HEK293 (cell line): ENCODE data around the gene CFAP20.

Experiments used
- CTCF ChIA-PET: fragments of 350-600 bp; formaldehyde crosslinking; extraction: SDS; loops from one replicate; lab custom pipeline; 2021; ENCODE audit warnings: antibody characterized with exemption; lab: Yijun Ruan, JAX
- POLR2A ChIA-PET: fragments of 300-600 bp; formaldehyde crosslinking; extraction: SDS; loops from one replicate; lab custom pipeline; 2020; ENCODE audit warnings: antibody characterized with exemption, inconsistent platforms; lab: Yijun Ruan, JAX
- H3K27ac ChIP-seq: fragments of 200-500 bp; sonication (Bioruptor generic); 2 replicates; pipeline ENCODE4 v1.5.1; 2014; ENCODE audit warnings: low read depth, low read length, control low read depth, inconsistent platforms; ENCODE audit errors: extremely low read depth
- H3K36me3 ChIP-seq, 2 experiments: fragments of 200-500 bp in 1 of 2; sonication (Bioruptor generic) in 1 of 2; 1 replicate in 1 of 2; 2 replicates in 1 of 2; pipeline ENCODE4 v1.5.1; 2014 to 2017; ENCODE audit warnings: inconsistent platforms in 2 of 2, low read length in 2 of 2; ENCODE audit not compliant: control insufficient read depth in 2 of 2, insufficient read depth in 1 of 2
- H3K4me1 ChIP-seq: fragments of 200-500 bp; sonication (Bioruptor generic); 2 replicates; pipeline ENCODE4 v1.5.1; 2014; ENCODE audit warnings: mild to moderate bottlenecking, low read length, inconsistent platforms; ENCODE audit not compliant: control insufficient read depth, insufficient read depth
- H3K4me3 ChIP-seq: 2 replicates; pipeline ENCODE4 v1.5.1; 2011; ENCODE audit warnings: low read depth, mild to moderate bottlenecking, control low read depth, low read length, moderate library complexity
- H3K9me3 ChIP-seq: fragments of 200-500 bp; sonication (Bioruptor generic); 2 replicates; pipeline ENCODE4 v1.5.1; 2014; ENCODE audit warnings: low read depth, low read length, inconsistent platforms; ENCODE audit not compliant: control insufficient read depth, insufficient read depth
- AEBP2 ChIP-seq: fragments of 450-650 bp; formaldehyde crosslinking; IDR thresholded peaks from 2 replicates; pipeline ENCODE4 v1.5.1; 2016; ENCODE audit warnings: missing biosample characterization, missing genetic modification characterization, borderline replicate concordance
- BCL11B ChIP-seq: fragments of 450-650 bp; formaldehyde crosslinking; IDR thresholded peaks from 2 replicates; pipeline ENCODE4 v1.5.1; 2016; ENCODE audit warnings: low read depth, missing biosample characterization, missing genetic modification characterization
- BCL6B ChIP-seq: fragments of 450-650 bp; formaldehyde crosslinking; IDR thresholded peaks from 2 replicates; pipeline ENCODE4 v1.5.1; 2017; ENCODE audit warnings: missing biosample characterization, missing genetic modification characterization
- HOXC10 ChIP-seq: sonication (generic); formaldehyde crosslinking; IDR thresholded peaks from 2 replicates; pipeline ENCODE4 v1.8.1; 2023; ENCODE audit warnings: mild to moderate bottlenecking, missing genetic modification reagents
- IKZF3 ChIP-seq: fragments of 450-650 bp; IDR thresholded peaks from 2 replicates; pipeline ENCODE4 v1.5.0; 2018; ENCODE audit warnings: missing biosample characterization, mild to moderate bottlenecking, missing genetic modification characterization, moderate library complexity
- KLF1 ChIP-seq: fragments of 450-650 bp; formaldehyde crosslinking; IDR thresholded peaks from 2 replicates; pipeline ENCODE4 v1.5.1; 2016; ENCODE audit warnings: missing biosample characterization, missing genetic modification characterization
- KLF9 ChIP-seq: fragments of 450-650 bp; formaldehyde crosslinking; IDR thresholded peaks from 2 replicates; pipeline ENCODE4 v1.5.1; 2016; ENCODE audit warnings: missing biosample characterization, missing genetic modification characterization, low read depth
- OSR2 ChIP-seq: fragments of 450-650 bp; formaldehyde crosslinking; IDR thresholded peaks from 2 replicates; pipeline ENCODE4 v1.5.1; 2016; ENCODE audit warnings: missing biosample characterization, missing genetic modification characterization
- RBAK ChIP-seq: fragments of 450-650 bp; formaldehyde crosslinking; IDR thresholded peaks from 2 replicates; pipeline ENCODE4 v1.5.1; 2016; ENCODE audit warnings: missing biosample characterization, missing genetic modification characterization
- ZBTB20 ChIP-seq: fragments of 450-650 bp; formaldehyde crosslinking; IDR thresholded peaks from 2 replicates; pipeline ENCODE4 v1.5.1; 2016; ENCODE audit warnings: missing biosample characterization, missing genetic modification characterization
- ZFP69B ChIP-seq: fragments of 450-650 bp; formaldehyde crosslinking; IDR thresholded peaks from 2 replicates; pipeline ENCODE4 v1.5.1; 2016; ENCODE audit warnings: missing biosample characterization, missing genetic modification characterization
- ZNF114 ChIP-seq: fragments of 450-650 bp; formaldehyde crosslinking; IDR thresholded peaks from 2 replicates; pipeline ENCODE4 v1.5.0; 2017; ENCODE audit warnings: missing biosample characterization, missing genetic modification characterization
- ZNF174 ChIP-seq: fragments of 450-650 bp; formaldehyde crosslinking; IDR thresholded peaks from 2 replicates; pipeline ENCODE4 v1.5.0; 2017; ENCODE audit warnings: missing biosample characterization, mild to moderate bottlenecking, missing genetic modification characterization
- ZNF2 ChIP-seq: fragments of 450-650 bp; formaldehyde crosslinking; IDR thresholded peaks from 2 replicates; pipeline ENCODE4 v1.5.1; 2016; ENCODE audit warnings: missing biosample characterization, missing genetic modification characterization
- ZNF221 ChIP-seq: fragments of 450-650 bp; formaldehyde crosslinking; IDR thresholded peaks from 2 replicates; pipeline ENCODE4 v1.5.1; 2017; ENCODE audit warnings: missing biosample characterization, missing genetic modification characterization, borderline replicate concordance
- ZNF239 ChIP-seq: fragments of 450-650 bp; formaldehyde crosslinking; IDR thresholded peaks from 2 replicates; pipeline ENCODE4 v1.5.1; 2016; ENCODE audit warnings: missing biosample characterization, missing genetic modification characterization
- ZNF311 ChIP-seq: fragments of 450-650 bp; formaldehyde crosslinking; IDR thresholded peaks from 2 replicates; pipeline ENCODE4 v1.5.1; 2017; ENCODE audit warnings: missing biosample characterization, missing genetic modification characterization, borderline replicate concordance
- ZNF350 ChIP-seq: fragments of 450-650 bp; formaldehyde crosslinking; IDR thresholded peaks from 2 replicates; pipeline ENCODE4 v1.5.0; 2017; ENCODE audit warnings: missing biosample characterization, mild to moderate bottlenecking, missing genetic modification characterization
- ZNF394 ChIP-seq: fragments of 450-650 bp; formaldehyde crosslinking; IDR thresholded peaks from 2 replicates; pipeline ENCODE4 v1.5.1; 2016; ENCODE audit warnings: missing biosample characterization, missing genetic modification characterization, mild to moderate bottlenecking, moderate library complexity, borderline replicate concordance
- ZNF433 ChIP-seq: fragments of 450-650 bp; formaldehyde crosslinking; IDR thresholded peaks from 2 replicates; pipeline ENCODE4 v1.5.1; 2016; ENCODE audit warnings: missing biosample characterization, missing genetic modification characterization, low read depth
- ZNF449 ChIP-seq: fragments of 450-650 bp; formaldehyde crosslinking; IDR thresholded peaks from 2 replicates; pipeline ENCODE4 v1.5.1; 2017; ENCODE audit warnings: missing biosample characterization, mild to moderate bottlenecking, missing genetic modification characterization, moderate library complexity
- ZNF510 ChIP-seq: fragments of 450-650 bp; formaldehyde crosslinking; IDR thresholded peaks from 2 replicates; pipeline ENCODE4 v1.5.1; 2018; ENCODE audit warnings: mild to moderate bottlenecking, missing genetic modification characterization, missing biosample characterization; ENCODE audit not compliant: insufficient replicate concordance
- ZNF560 ChIP-seq: fragments of 450-650 bp; formaldehyde crosslinking; IDR thresholded peaks from 2 replicates; pipeline ENCODE4 v1.5.1; 2017; ENCODE audit warnings: missing biosample characterization, missing genetic modification characterization, borderline replicate concordance
- ZNF571 ChIP-seq: fragments of 450-650 bp; formaldehyde crosslinking; IDR thresholded peaks from 2 replicates; pipeline ENCODE4 v1.5.0; 2017; ENCODE audit warnings: missing biosample characterization, missing genetic modification characterization
- ZNF580 ChIP-seq: fragments of 450-650 bp; formaldehyde crosslinking; IDR thresholded peaks from 2 replicates; pipeline ENCODE4 v1.5.1; 2016; ENCODE audit warnings: missing biosample characterization, missing genetic modification characterization
- ZNF610 ChIP-seq: fragments of 450-650 bp; formaldehyde crosslinking; IDR thresholded peaks from 2 replicates; pipeline ENCODE4 v1.5.1; 2016; ENCODE audit warnings: missing biosample characterization, missing genetic modification characterization, borderline replicate concordance
- ZNF658 ChIP-seq: fragments of 450-650 bp; formaldehyde crosslinking; IDR thresholded peaks from 2 replicates; pipeline ENCODE4; 2016; ENCODE audit warnings: missing biosample characterization, missing genetic modification characterization
- ZNF747 ChIP-seq: fragments of 450-650 bp; formaldehyde crosslinking; IDR thresholded peaks from 2 replicates; pipeline ENCODE4 v1.5.1; 2016; ENCODE audit warnings: missing biosample characterization, missing genetic modification characterization
- ZNF776 ChIP-seq: fragments of 450-650 bp; formaldehyde crosslinking; IDR thresholded peaks from 2 replicates; pipeline ENCODE4 v1.5.0; 2017; ENCODE audit warnings: missing biosample characterization, missing genetic modification characterization, borderline replicate concordance

Gene CFAP20

GRCh38 chr16:58148526-58148925 is 19.3 kb upstream of the CFAP20 start (continued):
- TF ChIP-seq ZNF560 (tag by site-specific recombination) = no peak
- TF ChIP-seq IKZF3 = no peak
- TF ChIP-seq KLF9 (tag by site-specific recombination) = no peak

GRCh38 chr16:58148099-58148498 is 18.9 kb upstream of the CFAP20 start:
- CTCF ChIA-PET = interaction anchor here (0.7 kb wide), 1 partner anchor 492 kb away, joined by 5 read pairs; no protein-coding TSS in a partner anchor
- Histone ChIP-seq H3K9me3 (no peaks in the 10 kb centered on the region), H3K36me3 (no peaks in the 10 kb centered on the region), H3K4me1 (no peaks in the 10 kb centered on the region), H3K27ac (no peak overlapping the region), H3K4me3 (no peak overlapping the region)
- TF ChIP-seq AEBP2 (tag by site-specific recombination) (no peak), ZNF776 (tag by site-specific recombination) (no peak), ZNF174 (tag by site-specific recombination) (no peak), ZBTB20 (no peak), BCL11B (tag by site-specific recombination) (no peak), ZNF571 (tag by site-specific recombination) (no peak), ZNF350 (tag by site-specific recombination) (no peak), ZNF114 (no peak), ZNF449 (tag by site-specific recombination) (no peak), KLF1 (no peak), ZNF658 (tag by site-specific recombination) (no peak), RBAK (tag by site-specific recombination) (no peak)
- POLR2A ChIA-PET = no interaction called here

- Histone ChIP-seq H3K4me1 (no peaks in the 10 kb centered on the region), H3K4me3 (no peak overlapping the region), H3K9me3 (no peaks in the 10 kb centered on the region), H3K27ac (no peak overlapping the region), H3K36me3 (no peaks in the 10 kb centered on the region)
- TF ChIP-seq ZNF239 (tag by site-specific recombination) (no peak), ZNF510 (tag by site-specific recombination) (no peak), ZNF221 (no peak), ZNF580 (no peak), ZNF2 (tag by site-specific recombination) (no peak), OSR2 (no peak), ZFP69B (tag by site-specific recombination) (no peak), ZNF610 (tag by site-specific recombination) (no peak), AEBP2 (tag by site-specific recombination) (no peak), ZNF311 (tag by site-specific recombination) (no peak), ZNF433 (tag by site-specific recombination) (no peak), ZNF394 (no peak), ZNF174 (tag by site-specific recombination) (no peak), ZNF747 (tag by site-specific recombination) (no peak), BCL6B (tag by site-specific recombination) (no peak), HOXC10 (CRISPR knock-in tag) (no peak), BCL11B (tag by site-specific recombination) (no peak)
- ChIA-PET CTCF (interaction anchor here (0.6 kb wide), 1 partner anchor 162 kb away, joined by 6 read pairs; no protein-coding TSS in a partner anchor), POLR2A (no interaction called here)
Observed at GRCh38 chr16:58138852-58139251, 9.7 kb upstream of the CFAP20 start.
